ENCODE data around the gene ASXL1. TPM values are rescaled to one million over a fixed set of nuclear protein-coding genes. Genes with fewer than 3 reads are reported as not detected.
A peak's percentile ranks its signal among the peaks of the same experiment; 100 is the strongest.

Gene ASXL1
- total RNA-seq, 6 experiments from 2014 or later = 49.0 to 62.4 (median 54.4) TPM

- DNase-seq = no peak
These were observed 88.4 kb downstream of the ASXL1 start for GRCh38 chr20:32446301-32447100.

DNA sequence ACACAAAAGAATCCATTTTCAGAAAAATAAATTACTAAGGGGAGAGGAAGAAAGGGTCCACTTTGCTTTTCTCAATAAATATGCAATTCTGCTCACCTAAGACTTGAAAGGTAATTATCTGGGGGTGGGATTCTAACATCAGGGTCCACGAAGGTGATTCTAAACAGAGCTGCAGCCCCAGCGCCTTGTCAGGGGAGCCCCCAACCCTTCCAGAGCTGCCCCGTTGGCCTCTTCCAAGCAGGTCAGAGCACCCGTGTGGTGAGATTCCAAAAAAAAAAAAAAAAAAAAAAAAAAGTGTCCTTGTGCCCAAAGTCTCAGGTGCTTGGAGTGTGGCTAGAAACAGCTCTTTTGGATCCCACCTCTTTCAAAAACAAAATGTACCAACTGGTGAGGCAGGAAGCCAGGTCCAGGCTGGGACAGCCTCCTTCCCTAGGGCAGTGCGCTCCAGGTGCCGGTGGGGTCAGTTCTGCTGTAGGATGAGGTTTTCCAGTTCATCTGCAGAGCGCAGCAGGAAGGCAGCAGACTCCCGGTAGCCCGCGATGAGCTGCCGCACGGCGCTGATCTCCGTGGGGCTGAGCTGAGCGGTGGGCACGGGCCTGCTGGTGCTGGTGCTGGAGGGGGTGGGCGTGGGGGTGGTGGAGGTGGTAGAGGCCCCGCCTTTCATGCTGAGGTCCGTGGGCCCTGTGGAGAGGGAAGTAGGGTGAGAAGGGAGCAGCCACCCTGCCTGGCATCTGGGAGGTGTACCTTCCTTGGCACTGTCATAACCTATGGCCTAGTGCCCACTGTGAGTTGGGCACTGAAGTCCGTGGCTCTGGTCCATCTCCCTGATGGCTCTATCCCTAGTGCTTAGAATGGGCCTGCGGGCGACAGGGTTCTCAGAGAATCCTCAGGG lies 89.3 kb downstream of the ASXL1 start:
- no peak overlapping the region for H3K4me3 Mint-ChIP-seq
- peaks cover 29% of the 10 kb centered on the region for H3K36me3 Mint-ChIP-seq (ENCODE audit: low read depth)
- no peaks in the 10 kb centered on the region for H3K9me3 Mint-ChIP-seq
- no peak overlapping the region for H3K27ac Mint-ChIP-seq
- no peak for DNase-seq
- H3K27me3 Mint-ChIP-seq (ENCODE audit: insufficient read depth) = peaks cover 10% of the 10 kb centered on the region
- peaks cover 25% of the 10 kb centered on the region for H3K4me1 Mint-ChIP-seq (ENCODE audit: low read depth)
- TF ChIP-seq, protein P1, sequence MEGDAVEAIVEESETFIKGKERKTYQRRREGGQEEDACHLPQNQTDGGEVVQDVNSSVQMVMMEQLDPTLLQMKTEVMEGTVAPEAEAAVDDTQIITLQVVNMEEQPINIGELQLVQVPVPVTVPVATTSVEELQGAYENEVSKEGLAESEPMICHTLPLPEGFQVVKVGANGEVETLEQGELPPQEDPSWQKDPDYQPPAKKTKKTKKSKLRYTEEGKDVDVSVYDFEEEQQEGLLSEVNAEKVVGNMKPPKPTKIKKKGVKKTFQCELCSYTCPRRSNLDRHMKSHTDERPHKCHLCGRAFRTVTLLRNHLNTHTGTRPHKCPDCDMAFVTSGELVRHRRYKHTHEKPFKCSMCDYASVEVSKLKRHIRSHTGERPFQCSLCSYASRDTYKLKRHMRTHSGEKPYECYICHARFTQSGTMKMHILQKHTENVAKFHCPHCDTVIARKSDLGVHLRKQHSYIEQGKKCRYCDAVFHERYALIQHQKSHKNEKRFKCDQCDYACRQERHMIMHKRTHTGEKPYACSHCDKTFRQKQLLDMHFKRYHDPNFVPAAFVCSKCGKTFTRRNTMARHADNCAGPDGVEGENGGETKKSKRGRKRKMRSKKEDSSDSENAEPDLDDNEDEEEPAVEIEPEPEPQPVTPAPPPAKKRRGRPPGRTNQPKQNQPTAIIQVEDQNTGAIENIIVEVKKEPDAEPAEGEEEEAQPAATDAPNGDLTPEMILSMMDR (IDR thresholded peaks at IDR 0.05) = no peak

More at GRCh38 chr20:32446301-32447100, 88.4 kb downstream of the ASXL1 start:
- Mint-ChIP-seq H3K9me3 (no peaks in the 10 kb centered on the region), H3K27me3 (ENCODE audit: insufficient read depth) (peaks cover 11% of the 10 kb centered on the region), H3K36me3 (ENCODE audit: low read depth) (peaks cover 33% of the 10 kb centered on the region), H3K4me3 (no peak overlapping the region), H3K4me1 (ENCODE audit: low read depth) (peaks cover 25% of the 10 kb centered on the region), H3K27ac (no peak overlapping the region)
- TF ChIP-seq, protein P1 (IDR thresholded peaks at IDR 0.05) = no peak

DNA sequence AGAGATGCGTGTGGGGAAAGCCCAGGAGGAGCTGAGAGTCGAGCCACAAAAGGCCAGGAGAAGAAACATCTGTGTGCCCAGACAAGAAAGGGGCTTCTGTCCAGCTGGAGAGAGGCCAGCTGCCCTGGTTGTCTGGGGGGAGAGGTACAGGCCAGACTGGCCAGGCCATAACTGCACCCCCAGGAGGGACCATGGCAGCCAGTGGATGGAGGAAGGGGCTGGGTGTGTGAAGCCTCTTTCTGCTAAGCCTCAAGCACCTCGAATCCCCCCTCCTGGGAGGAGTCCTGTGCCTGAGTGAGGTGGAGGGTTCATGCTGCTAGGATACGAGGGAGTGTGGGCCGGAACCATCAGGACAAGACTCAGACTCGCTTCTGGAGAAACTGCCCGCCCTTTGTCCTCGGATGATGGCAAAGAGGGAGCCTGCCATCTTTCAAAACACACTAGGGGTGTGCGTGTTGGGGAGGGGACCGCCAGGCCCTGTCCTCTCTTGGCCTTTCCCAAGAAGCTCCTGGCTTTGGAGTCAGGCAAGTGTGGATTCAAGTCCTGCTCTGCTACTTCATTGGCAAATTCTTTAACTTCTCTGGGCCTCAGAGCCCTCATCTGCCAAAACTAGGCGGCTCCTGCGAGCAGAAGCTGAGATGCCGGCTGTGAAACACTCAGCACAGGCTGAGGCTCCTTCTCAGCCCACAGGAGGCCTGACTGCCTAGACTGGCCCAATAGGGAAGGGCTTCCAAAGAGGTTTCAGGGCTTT lies 90.3 kb downstream of the ASXL1 start:
- DNase-seq = no peak
- no peak overlapping the region for H3K27ac Mint-ChIP-seq
- TF ChIP-seq, protein P1 (IDR thresholded peaks at IDR 0.05) = no peak

DNA sequence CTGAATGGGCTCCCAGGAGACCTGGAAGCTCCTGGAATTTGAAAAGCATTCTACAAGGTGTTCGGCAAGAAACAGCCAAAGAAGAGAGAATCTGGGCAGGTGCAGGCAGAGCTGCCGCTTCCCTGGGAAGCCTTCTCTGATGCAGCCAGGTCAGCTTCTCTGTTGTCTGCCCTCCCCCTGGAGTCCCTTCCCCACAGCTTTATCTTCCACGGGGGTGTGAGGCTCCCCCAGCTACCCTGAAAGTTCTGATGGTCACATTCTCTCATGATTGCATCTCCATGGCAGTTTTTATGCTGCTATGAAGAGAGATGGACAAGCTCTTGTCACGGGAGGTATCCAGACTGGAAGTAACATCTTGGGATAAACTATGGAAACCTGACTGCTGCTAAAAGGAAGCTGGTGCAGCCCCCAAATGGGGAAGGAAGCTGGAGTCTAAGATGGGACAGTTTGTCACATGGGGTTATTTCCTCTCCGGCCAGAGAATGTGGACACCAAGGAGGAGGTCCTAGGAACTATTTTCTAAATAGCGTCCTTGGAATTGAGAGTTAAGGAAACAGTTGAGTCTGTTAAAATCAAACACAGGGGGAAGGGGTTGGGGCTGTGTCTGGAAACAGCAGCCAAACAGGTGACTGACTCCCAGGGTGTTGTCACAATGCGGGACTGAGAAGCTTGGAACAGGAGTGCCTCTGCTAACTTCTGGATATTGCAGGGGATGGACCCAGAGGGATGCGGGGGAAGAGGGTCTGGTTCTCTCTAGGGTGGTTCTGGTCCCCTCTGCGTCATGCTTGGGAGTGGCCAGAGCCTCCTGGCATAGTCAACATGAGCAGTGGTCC lies 91.1 kb downstream of the ASXL1 start:
- peaks cover 17% of the 10 kb centered on the region for H3K36me3 Mint-ChIP-seq (ENCODE audit: low read depth)
- H3K4me1 Mint-ChIP-seq (ENCODE audit: low read depth) = peaks cover 9% of the 10 kb centered on the region; the same call in 1 of the 2 replicates
- H3K27ac Mint-ChIP-seq = peak overlapping the region; percentile 8; the same call in 1 of the 2 replicates
- DNase-seq = no peak
- peaks cover 6% of the 10 kb centered on the region for H3K27me3 Mint-ChIP-seq (ENCODE audit: insufficient read depth)
- H3K9me3 Mint-ChIP-seq = no peaks in the 10 kb centered on the region
- no peak overlapping the region for H3K4me3 Mint-ChIP-seq
- TF ChIP-seq, protein P1 (IDR thresholded peaks at IDR 0.05) = no peak

More for the DNA sequence above, 90.3 kb downstream of the ASXL1 start:
- peaks cover 15% of the 10 kb centered on the region for H3K4me1 Mint-ChIP-seq (ENCODE audit: low read depth)
- H3K9me3 Mint-ChIP-seq = no peaks in the 10 kb centered on the region
- no peak overlapping the region for H3K4me3 Mint-ChIP-seq
- peaks cover 23% of the 10 kb centered on the region for H3K36me3 Mint-ChIP-seq (ENCODE audit: low read depth)
- peaks cover 8% of the 10 kb centered on the region for H3K27me3 Mint-ChIP-seq (ENCODE audit: insufficient read depth)
